Vagina (tissue), 2 donors: Measurements from ENCODE around the gene PACRG.

Source experiments
- CTCF ChIP-seq, 3 experiments: fragments of 450-650 bp in 2 of 3; fragments of 200-600 bp in 1 of 3; sonication (generic) in 1 of 3; IDR thresholded peaks; one replicate each; pipeline ENCODE4 v1.5.1; 2017 to 2019; ENCODE audit warnings: antibody characterized with exemption in 3 of 3, mild to moderate bottlenecking in 2 of 3, moderate library complexity in 2 of 3
- POLR2A ChIP-seq, 2 donors: fragments of 450-650 bp; IDR thresholded peaks; one replicate each; pipeline ENCODE4 v1.6.1; 2017; ENCODE audit warnings: antibody characterized with exemption in 2 of 2, mild to moderate bottlenecking in 2 of 2, moderate library complexity in 2 of 2

- TF ChIP-seq CTCF (IDR thresholded peaks at IDR 0.05): no peak
- TF ChIP-seq POLR2A (IDR thresholded peaks at IDR 0.05): no peak
Measured at GRCh38 chr6:163337958-163338357, 610.2 kb downstream of the PACRG start.
